Keratinocyte (primary cell): Measurements from ENCODE around the gene TMED6. TPM values are rescaled to one million over a fixed set of nuclear protein-coding genes. Genes with fewer than 3 reads are reported as not detected.
"Not testable (repeated sequence)": the region's sequence is repeated elsewhere in the genome, so short reads cannot be mapped to it uniquely, and the experiment has no call there.

Experiments used
- DNase-seq: peaks from one replicate; pipeline ENCODE4 v3.0.0-alpha.2; 2011; ENCODE audit warnings: low read depth, missing footprints, low spot score
- FAIRE-seq: peaks from 2 replicates; lab custom pipeline; 2011; peaks lifted over from hg19 to GRCh38; lab: Jason Lieb, UNC
- H2AFZ ChIP-seq: 2 replicates; pipeline ENCODE4 v1.6.0; 2012; ENCODE audit warnings: low read length, control low read depth, inconsistent platforms; ENCODE audit not compliant: control insufficient read depth
- H3K27ac ChIP-seq: 2 replicates; pipeline ENCODE4 v1.5.1; 2011; ENCODE audit warnings: low read length; ENCODE audit not compliant: control insufficient read depth, insufficient read depth
- H3K27me3 ChIP-seq: 3 replicates; pipeline ENCODE4 v1.6.0; 2011; ENCODE audit warnings: low read length; ENCODE audit not compliant: control insufficient read depth, insufficient read depth; ENCODE audit errors: extremely low read depth
- H3K36me3 ChIP-seq, 2 experiments: 2 replicates in 1 of 2; 3 replicates in 1 of 2; pipeline ENCODE4 v1.5.1; 2011; ENCODE audit warnings: low read length in 2 of 2, mild to moderate bottlenecking in 1 of 2; ENCODE audit not compliant: control insufficient read depth in 2 of 2, insufficient read depth in 2 of 2; ENCODE audit errors: extremely low read depth in 1 of 2
- H3K4me1 ChIP-seq: 3 replicates; pipeline ENCODE4 v1.5.1; 2011; ENCODE audit warnings: low read length; ENCODE audit not compliant: control insufficient read depth, insufficient read depth; ENCODE audit errors: extremely low read depth
- H3K4me2 ChIP-seq: 3 replicates; pipeline ENCODE4 v1.6.0; 2011; ENCODE audit warnings: low read depth, low read length; ENCODE audit not compliant: control insufficient read depth, insufficient read depth; ENCODE audit errors: extremely low read depth
- H3K4me3 ChIP-seq, 3 experiments: fragments of 200-600 bp in 1 of 3; sonication (generic) in 1 of 3; 2 replicates in 2 of 3; 3 replicates in 1 of 3; pipeline ENCODE4 v1.5.1; 2011 to 2016; ENCODE audit warnings: low read length in 3 of 3, mild to moderate bottlenecking in 3 of 3, control low read depth in 2 of 3, inconsistent platforms in 1 of 3, low read depth in 1 of 3, mixed read lengths in 1 of 3, mixed run types in 1 of 3, moderate library complexity in 1 of 3; ENCODE audit not compliant: control insufficient read depth in 2 of 3, insufficient read depth in 2 of 3; ENCODE audit errors: extremely low read depth in 1 of 3
- H3K79me2 ChIP-seq: 2 replicates; pipeline ENCODE4 v1.6.0; 2012; ENCODE audit warnings: low read length; ENCODE audit not compliant: control insufficient read depth, insufficient read depth
- H3K9ac ChIP-seq: 3 replicates; pipeline ENCODE4 v1.6.0; 2011; ENCODE audit warnings: low read length; ENCODE audit not compliant: control insufficient read depth, insufficient read depth; ENCODE audit errors: extremely low read depth
- H3K9me1 ChIP-seq: 3 replicates; pipeline ENCODE4 v1.6.0; 2011; ENCODE audit warnings: low read length; ENCODE audit not compliant: control insufficient read depth, insufficient read depth; ENCODE audit errors: extremely low read depth
- H3K9me3 ChIP-seq: 2 replicates; pipeline ENCODE4 v1.5.1; 2012; ENCODE audit warnings: low read depth, low read length; ENCODE audit not compliant: control insufficient read depth
- H4K20me1 ChIP-seq: 3 replicates; pipeline ENCODE4 v1.6.0; 2011; ENCODE audit warnings: low read length; ENCODE audit not compliant: control insufficient read depth, insufficient read depth; ENCODE audit errors: extremely low read depth
- CTCF ChIP-seq, 3 experiments: IDR thresholded peaks in 1 of 3; conservative IDR thresholded peaks in 1 of 3; optimal IDR thresholded peaks in 1 of 3; 2 replicates in 2 of 3; 3 replicates in 1 of 3; pipeline versions ENCODE3 to v1.5.1; 2011; ENCODE audit warnings: low read length in 3 of 3, mild to moderate bottlenecking in 3 of 3, moderate library complexity in 2 of 3, control low read depth in 1 of 3, inconsistent platforms in 1 of 3; ENCODE audit not compliant: insufficient read depth in 2 of 3; ENCODE audit errors: extremely low read depth in 1 of 3
- EZH2 ChIP-seq: IDR thresholded peaks from one replicate; pipeline ENCODE4 v1.6.1; 2012; ENCODE audit warnings: inconsistent platforms, mild to moderate bottlenecking, low read length, moderate library complexity
- dilution Hi-C: fragments of 300-500 bp; cut with MboI; formaldehyde crosslinking; loops from one replicate; pipeline ENCODE4 v1.7.0; 2020; ENCODE audit warnings: low sequenced_read_pairs; ENCODE audit not compliant: extremely low pct_ligation_motif_present
- polyA plus RNA-seq, 5 experiments: library from polyadenylated mRNA; depleted of rRNA in 3 of 5; stranded (reverse) in 3 of 5; stranded (forward) in 1 of 5; unstranded in 1 of 5; fragments of >200 nt; gene quantifications; 1 replicate in 1 of 5; 2 replicates in 3 of 5; 3 replicates in 1 of 5; pipeline versions ENCODE4 v1.2.1 to v1.2.3, GENCODE V29; 2011 to 2012; ENCODE audit warnings: missing spikeins in 2 of 5, low read depth in 1 of 5, low replicate concordance in 1 of 5

The TMED6 gene
- polyA plus RNA-seq, 1 donor (not counting 4 experiments of a cell fraction or from before 2014, with no cell fraction given) = 0.09 TPM

- peaks cover 18 to 23% of the 10 kb centered on the region in 2 experiments for H3K36me3 ChIP-seq
- no peaks in the 10 kb centered on the region for H4K20me1 ChIP-seq
- H3K4me1 ChIP-seq = no peaks in the 10 kb centered on the region
- DNase-seq (no peak), FAIRE-seq (no peak)
- no peak for TF ChIP-seq CTCF (optimal IDR thresholded peaks at IDR 0.05 in 1 of 3, IDR thresholded peaks at IDR 0.05 in 1 of 3, conservative IDR thresholded peaks at IDR 0.05 in 1 of 3; ENCODE audit: extremely low read depth in 1 of 3, insufficient read depth in 2 of 3, low read length in 3 of 3)
- no peak for TF ChIP-seq EZH2
- no peak overlapping the region for H3K4me2 ChIP-seq
- H3K27me3 ChIP-seq = no peaks in the 10 kb centered on the region
- no peak overlapping the region for H3K4me3 ChIP-seq
- no peaks in the 10 kb centered on the region for H3K9me1 ChIP-seq
- dilution Hi-C loops = no loop called here
- H3K9ac ChIP-seq = no peak overlapping the region
- no peak overlapping the region for H2AFZ ChIP-seq
- no peak overlapping the region for H3K27ac ChIP-seq
- no peaks in the 10 kb centered on the region for H3K79me2 ChIP-seq
- no peaks in the 10 kb centered on the region for H3K9me3 ChIP-seq
These were observed 11.7 kb upstream of the TMED6 start for GRCh38 chr16:69363281-69363717.

GRCh38 chr16:69360070-69360469 lies 8.5 kb upstream of the TMED6 start:
- H3K4me1 ChIP-seq, H3K9me3 ChIP-seq, H3K4me2 ChIP-seq, H3K4me3 ChIP-seq, H4K20me1 ChIP-seq, DNase-seq, H3K27ac ChIP-seq, H3K9ac ChIP-seq, FAIRE-seq, H2AFZ ChIP-seq, H3K36me3 ChIP-seq, dilution Hi-C loops, H3K27me3 ChIP-seq, H3K9me1 ChIP-seq, H3K79me2 ChIP-seq: not testable (repeated sequence)

GRCh38 chr16:69350536-69351133 lies 951 bp downstream of the TMED6 start:
- DNase-seq (no peak), FAIRE-seq (no peak)
- no peak overlapping the region for H3K4me2 ChIP-seq
- H3K27ac ChIP-seq = no peak overlapping the region
- no peak overlapping the region for H3K9ac ChIP-seq
- peaks cover 2% of the 10 kb centered on the region for H3K9me1 ChIP-seq
- dilution Hi-C loops = no loop called here
- no peaks in the 10 kb centered on the region for H3K4me1 ChIP-seq
- no peaks in the 10 kb centered on the region for H4K20me1 ChIP-seq
- peaks cover 3 to 5% of the 10 kb centered on the region in 2 experiments for H3K36me3 ChIP-seq
- H3K9me3 ChIP-seq = no peaks in the 10 kb centered on the region
- no peaks in the 10 kb centered on the region for H3K79me2 ChIP-seq
- H3K27me3 ChIP-seq = no peaks in the 10 kb centered on the region
- TF ChIP-seq EZH2 (no peak), CTCF (optimal IDR thresholded peaks at IDR 0.05 in 1 of 3, IDR thresholded peaks at IDR 0.05 in 1 of 3, conservative IDR thresholded peaks at IDR 0.05 in 1 of 3; ENCODE audit: extremely low read depth in 1 of 3, insufficient read depth in 2 of 3, low read length in 3 of 3) (no peak)
- no peak overlapping the region for H2AFZ ChIP-seq
- H3K4me3 ChIP-seq = no peak overlapping the region
